Measurements from ENCODE around the gene DNM1. TPM values are rescaled to one million over a fixed set of nuclear protein-coding genes. Genes with fewer than 3 reads are reported as not detected.
A peak's percentile ranks its signal among the peaks of the same experiment; 100 is the strongest.
"Not testable (repeated sequence)": the region's sequence is repeated elsewhere in the genome, so short reads cannot be mapped to it uniquely, and the experiment has no call there.

DNM1 gene
- total RNA-seq, 4 donors from 2014 or later, result 8.6 to 22.3 (median 14.4) TPM

GRCh38 chr9:128275198-128276007 lies 72.2 kb downstream of the DNM1 start, which contains the start of gene GOLGA2:
GOLGA2 (minus strand) TSS chr9:128276007; CDS start chr9:128275976, 31 bp downstream.
- Histone ChIP-seq H3K4me3 (peak within 1 kb of the TSS; percentile 80 to 95), H3K36me3 (peaks cover 0 to 32% of the 10 kb centered on the region in 2 donors), H3K27ac (peak within 1 kb of the TSS; percentile 70 to 96 (median 89)), H3K4me1 (peaks cover 2 to 44% (median 19%) of the 10 kb centered on the region in 3 donors), H3K9me3 (no peaks in the 10 kb centered on the region), H3K27me3 (no peaks in the 10 kb centered on the region)
- TF ChIP-seq EP300 (IDR thresholded peaks at IDR 0.05) (no peak), POLR2AphosphoS5 (IDR thresholded peaks at IDR 0.05) (no peak), POLR2A (IDR thresholded peaks at IDR 0.05) (no peak)
- TF ChIP-seq, protein P1, sequence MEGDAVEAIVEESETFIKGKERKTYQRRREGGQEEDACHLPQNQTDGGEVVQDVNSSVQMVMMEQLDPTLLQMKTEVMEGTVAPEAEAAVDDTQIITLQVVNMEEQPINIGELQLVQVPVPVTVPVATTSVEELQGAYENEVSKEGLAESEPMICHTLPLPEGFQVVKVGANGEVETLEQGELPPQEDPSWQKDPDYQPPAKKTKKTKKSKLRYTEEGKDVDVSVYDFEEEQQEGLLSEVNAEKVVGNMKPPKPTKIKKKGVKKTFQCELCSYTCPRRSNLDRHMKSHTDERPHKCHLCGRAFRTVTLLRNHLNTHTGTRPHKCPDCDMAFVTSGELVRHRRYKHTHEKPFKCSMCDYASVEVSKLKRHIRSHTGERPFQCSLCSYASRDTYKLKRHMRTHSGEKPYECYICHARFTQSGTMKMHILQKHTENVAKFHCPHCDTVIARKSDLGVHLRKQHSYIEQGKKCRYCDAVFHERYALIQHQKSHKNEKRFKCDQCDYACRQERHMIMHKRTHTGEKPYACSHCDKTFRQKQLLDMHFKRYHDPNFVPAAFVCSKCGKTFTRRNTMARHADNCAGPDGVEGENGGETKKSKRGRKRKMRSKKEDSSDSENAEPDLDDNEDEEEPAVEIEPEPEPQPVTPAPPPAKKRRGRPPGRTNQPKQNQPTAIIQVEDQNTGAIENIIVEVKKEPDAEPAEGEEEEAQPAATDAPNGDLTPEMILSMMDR (IDR thresholded peaks at IDR 0.05), result no peak
- peak; percentile 68 for ATAC-seq
- 1 to 3% methylated on average over 5 to 14 of the region's 57 CpGs for WGBS, 2 donors (ENCODE audit: low coverage in 1 of 2)

- Histone ChIP-seq H3K27ac (peak within 1 kb of the TSS; percentile 70 to 96 (median 89)), H3K36me3 (peaks cover 0 to 25% of the 10 kb centered on the region in 2 donors), H3K27me3 (no peaks in the 10 kb centered on the region), H3K4me1 (peaks cover 2 to 43% (median 19%) of the 10 kb centered on the region in 3 donors), H3K4me3 (peak within 1 kb of the TSS; percentile 80 to 95), H3K9me3 (no peaks in the 10 kb centered on the region)
- peak; percentile 98 for ATAC-seq
- 0% methylated on average over 5 to 6 of the region's 38 CpGs for WGBS, 2 donors (ENCODE audit: low coverage in 1 of 2)
- peak; percentile 80 for TF ChIP-seq POLR2AphosphoS5 (IDR thresholded peaks at IDR 0.05)
- TF ChIP-seq POLR2A (IDR thresholded peaks at IDR 0.05), result peak; percentile 87
- TF ChIP-seq EP300 (IDR thresholded peaks at IDR 0.05), result no peak
- TF ChIP-seq, protein P1 (IDR thresholded peaks at IDR 0.05), result no peak
Observed at GRCh38 chr9:128276008-128276573, 72.9 kb downstream of the DNM1 start, which contains the start of gene SWI5. SWI5 (plus strand) TSS chr9:128276276.

DNA sequence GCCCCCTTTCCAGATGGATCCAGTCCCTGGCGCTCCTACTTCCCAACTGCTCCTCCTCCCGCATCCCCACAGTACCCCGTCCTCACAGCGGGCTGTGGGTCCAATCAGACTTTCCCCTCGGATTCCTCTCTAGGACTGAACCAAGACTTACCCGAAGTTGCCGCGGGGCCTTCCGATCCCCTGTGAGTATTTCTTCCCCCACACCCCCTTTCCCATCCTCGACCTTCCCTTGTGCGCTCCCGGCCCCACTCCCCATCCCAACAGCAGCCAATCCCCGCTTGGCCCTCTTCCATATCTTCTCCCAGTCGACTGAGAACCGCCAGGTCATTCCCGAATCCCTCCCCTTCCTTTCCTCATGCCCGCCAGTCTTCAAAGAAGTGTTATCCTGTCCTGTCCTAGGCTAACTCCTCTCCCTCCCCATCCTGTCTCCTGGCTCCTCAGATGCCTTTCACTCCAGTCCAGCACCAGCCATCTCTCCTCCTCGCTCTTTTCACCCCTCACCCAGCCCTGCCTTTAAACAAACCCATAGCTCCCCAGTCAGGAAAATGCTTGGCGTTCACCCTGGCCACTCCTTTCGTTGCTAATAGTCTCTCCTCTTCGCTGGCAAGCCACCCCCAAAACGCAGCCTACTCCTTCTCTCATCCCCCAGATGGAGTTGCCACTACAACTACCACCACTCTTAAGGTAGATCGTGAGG lies 73.5 kb downstream of the DNM1 start:
- H3K4me3 ChIP-seq, result peak overlapping the region; percentile 51 to 95
- peaks cover 2 to 39% (median 19%) of the 10 kb centered on the region in 3 donors for H3K4me1 ChIP-seq
- peaks cover 0 to 19% of the 10 kb centered on the region in 2 donors for H3K36me3 ChIP-seq
- no peaks in the 10 kb centered on the region for H3K9me3 ChIP-seq
- 1 to 3% methylated on average over 18 to 22 of the region's 23 CpGs for WGBS, 2 donors (ENCODE audit: low coverage in 1 of 2)
- no peaks in the 10 kb centered on the region for H3K27me3 ChIP-seq
- peak overlapping the region; percentile 59 to 96 (median 89) for H3K27ac ChIP-seq
- TF ChIP-seq POLR2AphosphoS5 (IDR thresholded peaks at IDR 0.05) (no peak), EP300 (IDR thresholded peaks at IDR 0.05) (no peak), POLR2A (IDR thresholded peaks at IDR 0.05) (no peak)
- TF ChIP-seq, protein P1 (IDR thresholded peaks at IDR 0.05), result no peak
- peak; percentile 34 for ATAC-seq

- not testable (repeated sequence) for H3K27me3 ChIP-seq, H3K9me3 ChIP-seq, H3K36me3 ChIP-seq, ATAC-seq, H3K4me3 ChIP-seq
- peaks cover 2 to 30% (median 15%) of the 10 kb centered on the region in 3 donors for H3K4me1 ChIP-seq
- H3K27ac ChIP-seq, result peak overlapping the region in 2 of 4 donors; percentile 9 to 21
- 45 to 74% methylated on average over 9 to 13 of the region's 22 CpGs for WGBS, 2 donors (ENCODE audit: low coverage in 1 of 2)
Observed at GRCh38 chr9:128279088-128280073, 76.2 kb downstream of the DNM1 start.
